ENCODE data around the gene KIAA0232.

GRCh38 chr4:6891436-6892170 is 109.1 kb downstream of the KIAA0232 start:
- TF ChIP-seq EZH2 (IDR thresholded peaks at IDR 0.05) (no peak), POLR2AphosphoS5 (IDR thresholded peaks at IDR 0.05; ENCODE audit: borderline replicate concordance, low read depth, low read length) (no peak)
